Measurements from ENCODE around the gene BMP10. TPM values are rescaled to one million over a fixed set of nuclear protein-coding genes. Genes with fewer than 3 reads are reported as not detected.

Gene BMP10
- total RNA-seq, 1 experiment from 2014 or later, result not detected

DNA sequence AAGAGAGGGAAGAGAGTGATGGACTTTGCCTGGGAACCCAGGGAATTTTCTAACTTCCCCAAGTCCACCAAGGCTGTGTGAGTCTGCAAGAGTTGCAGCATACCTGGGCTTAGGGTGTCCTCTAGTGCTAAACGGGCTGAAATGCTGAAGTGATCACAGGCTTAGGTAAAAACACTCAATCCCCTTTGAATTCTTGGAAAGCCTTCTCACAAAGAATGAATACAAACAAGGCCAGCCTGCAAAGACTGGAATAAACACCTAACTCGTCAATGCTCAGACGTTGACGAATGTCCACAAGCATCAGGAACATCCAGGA is 30.0 kb upstream of the BMP10 start:
- H2AK5ac ChIP-seq (ENCODE audit: insufficient read length, low read length), result no peak overlapping the region
- Mint-ChIP-seq H3K9me3 (peaks cover 19 to 24% of the 10 kb centered on the region in 2 experiments), H3K27ac (no peak overlapping the region; a peak in 1 of 7 replicates), H3K36me3 (ENCODE audit: insufficient read depth in 1 of 3, low read depth in 3 of 3) (peaks cover 0 to 24% (median 4%) of the 10 kb centered on the region in 3 experiments; a peak in 4 of 7 replicates), H3K4me1 (peaks cover 0 to 2% of the 10 kb centered on the region in 2 experiments; a peak in 1 of 4 replicates), H3K27me3 (ENCODE audit: low read depth) (no peaks in the 10 kb centered on the region; the same call in 1 of the 2 replicates), H3K4me3 (no peak overlapping the region)
- no peak overlapping the region for H2BK20ac ChIP-seq (ENCODE audit: low read depth, low read length, poor library complexity, severe bottlenecking)
- H3K4me1 ChIP-seq (ENCODE audit: insufficient read depth, low read length), result no peaks in the 10 kb centered on the region
- H3K4me2 ChIP-seq (ENCODE audit: insufficient read depth, insufficient read length, low read length), result no peak overlapping the region
- no CpG with 5 or more reads among the region's 4 CpGs for WGBS (ENCODE audit: extremely low coverage, insufficient read length, low lambda C conversion rate)
- no peak overlapping the region for H3K27ac ChIP-seq (ENCODE audit: insufficient read length, low read depth, low read length)
- no peak overlapping the region for H2BK120ac ChIP-seq (ENCODE audit: low read depth, low read length, poor library complexity, severe bottlenecking)
- no peak overlapping the region for H2BK15ac ChIP-seq (ENCODE audit: low read depth, low read length)
- H3K9ac ChIP-seq (ENCODE audit: extremely low read depth, insufficient read length, low read length), result no peak overlapping the region
- no peak overlapping the region for H3K56ac ChIP-seq (ENCODE audit: insufficient read length, low read depth, low read length)
- no peak overlapping the region for H3K4ac ChIP-seq (ENCODE audit: low read depth, low read length)
- no peak overlapping the region for H4K91ac ChIP-seq (ENCODE audit: insufficient read length, low read depth, low read length)
- DNase-seq, result peak; percentile 61
- no peak overlapping the region for H3K23ac ChIP-seq (ENCODE audit: insufficient read length, low read depth, low read length)
- no peak overlapping the region for H4K5ac ChIP-seq (ENCODE audit: insufficient read length, low read depth, low read length)
- H4K8ac ChIP-seq (replicated peaks; ENCODE audit: insufficient read length, low read depth, low read length), result no peak overlapping the region
- no peak overlapping the region for H3K14ac ChIP-seq (ENCODE audit: insufficient read depth, low read length)
- TF ChIP-seq, protein P1, sequence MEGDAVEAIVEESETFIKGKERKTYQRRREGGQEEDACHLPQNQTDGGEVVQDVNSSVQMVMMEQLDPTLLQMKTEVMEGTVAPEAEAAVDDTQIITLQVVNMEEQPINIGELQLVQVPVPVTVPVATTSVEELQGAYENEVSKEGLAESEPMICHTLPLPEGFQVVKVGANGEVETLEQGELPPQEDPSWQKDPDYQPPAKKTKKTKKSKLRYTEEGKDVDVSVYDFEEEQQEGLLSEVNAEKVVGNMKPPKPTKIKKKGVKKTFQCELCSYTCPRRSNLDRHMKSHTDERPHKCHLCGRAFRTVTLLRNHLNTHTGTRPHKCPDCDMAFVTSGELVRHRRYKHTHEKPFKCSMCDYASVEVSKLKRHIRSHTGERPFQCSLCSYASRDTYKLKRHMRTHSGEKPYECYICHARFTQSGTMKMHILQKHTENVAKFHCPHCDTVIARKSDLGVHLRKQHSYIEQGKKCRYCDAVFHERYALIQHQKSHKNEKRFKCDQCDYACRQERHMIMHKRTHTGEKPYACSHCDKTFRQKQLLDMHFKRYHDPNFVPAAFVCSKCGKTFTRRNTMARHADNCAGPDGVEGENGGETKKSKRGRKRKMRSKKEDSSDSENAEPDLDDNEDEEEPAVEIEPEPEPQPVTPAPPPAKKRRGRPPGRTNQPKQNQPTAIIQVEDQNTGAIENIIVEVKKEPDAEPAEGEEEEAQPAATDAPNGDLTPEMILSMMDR (conservative IDR thresholded peaks at IDR 0.05), result peak; percentile 70; the same call in 2 of the 3 replicates
- no peak overlapping the region for H2BK5ac ChIP-seq (ENCODE audit: insufficient read length, low read length)
- no peak overlapping the region for H2AFZ ChIP-seq (ENCODE audit: low read length)
- H3K79me1 ChIP-seq (ENCODE audit: insufficient read depth, low read depth, low read length, poor library complexity, severe bottlenecking), result no peaks in the 10 kb centered on the region
- H3T11ph ChIP-seq (ENCODE audit: low read length), result no peak overlapping the region
- no peaks in the 10 kb centered on the region for H4K20me1 ChIP-seq (ENCODE audit: control insufficient read depth, insufficient read depth, insufficient read length)
- H3K27me3 ChIP-seq (ENCODE audit: insufficient read depth, low read length), result no peaks in the 10 kb centered on the region
- no peaks in the 10 kb centered on the region for H3K23me2 ChIP-seq (ENCODE audit: insufficient read length, low read depth, low read length, poor library complexity, severe bottlenecking)
- no peaks in the 10 kb centered on the region for H3K79me2 ChIP-seq (ENCODE audit: insufficient read depth, low read length)
- H2BK12ac ChIP-seq (ENCODE audit: insufficient read length, low read depth, low read length), result no peak overlapping the region
- no peak overlapping the region for H3K18ac ChIP-seq (ENCODE audit: insufficient read length, low read depth, low read length)
- H3K9me3 ChIP-seq (ENCODE audit: control insufficient read depth, low read depth, low read length), result no peaks in the 10 kb centered on the region

Measured in H9 (cell line).